Measurements from ENCODE around the gene HS3ST5.

The HS3ST5 gene

GRCh38 chr6:114342826-114343781 is at the start of gene HS3ST5:
HS3ST5 (minus strand) TSS chr6:114343023; CDS start chr6:114062845, 280,178 bp downstream.
- no peak for DNase-seq

- no peak for DNase-seq
Observed at GRCh38 chr6:114390176-114390575, 47.4 kb upstream of the HS3ST5 start.

- no peak for DNase-seq
Observed at GRCh38 chr6:114389111-114389510, 46.3 kb upstream of the HS3ST5 start.

GRCh38 chr6:114382406-114382805 is 39.6 kb upstream of the HS3ST5 start:
- no peak for DNase-seq

- DNase-seq, result no peak
Observed at GRCh38 chr6:114377881-114378280, 35.1 kb upstream of the HS3ST5 start.

GRCh38 chr6:114376611-114377175 is 33.9 kb upstream of the HS3ST5 start:
- no peak for DNase-seq

- DNase-seq, result no peak
Observed at GRCh38 chr6:114375541-114376192, 32.8 kb upstream of the HS3ST5 start.

GRCh38 chr6:114367315-114367961 is 24.6 kb upstream of the HS3ST5 start:
- DNase-seq, result no peak

- DNase-seq, result no peak
Observed at GRCh38 chr6:114366899-114367298, 24.1 kb upstream of the HS3ST5 start.

- DNase-seq, result no peak
Observed at GRCh38 chr6:114364301-114364700, 21.5 kb upstream of the HS3ST5 start.

- DNase-seq, result no peak
Observed at GRCh38 chr6:114362957-114363356, 20.1 kb upstream of the HS3ST5 start.

- DNase-seq, result no peak
Observed at GRCh38 chr6:114362396-114362795, 19.6 kb upstream of the HS3ST5 start.

- DNase-seq, result no peak
Observed at GRCh38 chr6:114361036-114361435, 18.2 kb upstream of the HS3ST5 start.

- DNase-seq, result no peak
Observed at GRCh38 chr6:114355300-114355699, 12.5 kb upstream of the HS3ST5 start.

- DNase-seq, result no peak
Observed at GRCh38 chr6:114354482-114354881, 11.7 kb upstream of the HS3ST5 start.

- no peak for DNase-seq
Observed at GRCh38 chr6:114346451-114346850, 3.6 kb upstream of the HS3ST5 start.

GRCh38 chr6:114344971-114345275 is 2.1 kb upstream of the HS3ST5 start:
- DNase-seq, result no peak

GRCh38 chr6:114344246-114344970 is 1.6 kb upstream of the HS3ST5 start:
- DNase-seq, result no peak

- DNase-seq, result no peak
Observed at GRCh38 chr6:114343782-114344144, 940 bp upstream of the HS3ST5 start.

GRCh38 chr6:114342086-114342825 is 567 bp downstream of the HS3ST5 start:
- DNase-seq, result no peak

- DNase-seq, result no peak
Observed at GRCh38 chr6:114339706-114340105, 3.1 kb downstream of the HS3ST5 start.

- no peak for DNase-seq
Observed at GRCh38 chr6:114334237-114334636, 8.6 kb downstream of the HS3ST5 start.
